Measurements from ENCODE around the gene CDPF1.

DNA sequence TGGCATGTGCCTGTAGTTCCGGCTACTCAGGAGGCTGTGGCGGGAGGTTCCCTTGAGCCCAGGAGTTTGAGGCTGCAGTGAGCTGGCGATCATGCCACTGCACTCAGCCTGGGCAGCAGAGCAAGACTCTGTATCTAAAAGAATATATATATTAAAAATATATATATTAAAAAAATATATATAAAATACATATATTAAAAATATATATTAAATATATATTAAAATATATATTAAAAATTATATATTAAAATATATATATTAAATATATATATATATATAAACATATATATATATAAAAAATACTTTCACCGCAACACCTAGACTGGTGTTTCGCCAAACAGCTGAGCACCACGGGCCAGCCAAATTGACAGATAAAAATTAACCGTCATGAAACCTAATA is 26.5 kb upstream of the CDPF1 start:
- TF ChIP-seq ZSCAN25 (CRISPR knock-in tag; IDR thresholded peaks at IDR 0.05) (no peak), CREB1 (IDR thresholded peaks at IDR 0.05) (no peak), CREB1 (CRISPR knock-in tag; IDR thresholded peaks at IDR 0.05) (no peak), ZNF350 (CRISPR knock-in tag; IDR thresholded peaks at IDR 0.05; ENCODE audit: borderline replicate concordance, low read depth) (no peak), EZH2 (conservative IDR thresholded peaks at IDR 0.05; ENCODE audit: low read depth, low read length) (no peak), SP1 (IDR thresholded peaks at IDR 0.05) (no peak), SP1 (CRISPR knock-in tag; IDR thresholded peaks at IDR 0.05) (no peak), JUN (CRISPR knock-in tag; IDR thresholded peaks at IDR 0.05) (no peak), GTF2F1 (IDR thresholded peaks at IDR 0.05; ENCODE audit: low read length) (no peak), KDM1A (CRISPR knock-in tag; IDR thresholded peaks at IDR 0.05) (no peak), HCFC1 (IDR thresholded peaks at IDR 0.05; ENCODE audit: low read depth, low read length) (no peak), ZC3H4 (CRISPR knock-in tag; IDR thresholded peaks at IDR 0.05; ENCODE audit: borderline replicate concordance) (no peak)
- TF ChIP-seq, protein P1, sequence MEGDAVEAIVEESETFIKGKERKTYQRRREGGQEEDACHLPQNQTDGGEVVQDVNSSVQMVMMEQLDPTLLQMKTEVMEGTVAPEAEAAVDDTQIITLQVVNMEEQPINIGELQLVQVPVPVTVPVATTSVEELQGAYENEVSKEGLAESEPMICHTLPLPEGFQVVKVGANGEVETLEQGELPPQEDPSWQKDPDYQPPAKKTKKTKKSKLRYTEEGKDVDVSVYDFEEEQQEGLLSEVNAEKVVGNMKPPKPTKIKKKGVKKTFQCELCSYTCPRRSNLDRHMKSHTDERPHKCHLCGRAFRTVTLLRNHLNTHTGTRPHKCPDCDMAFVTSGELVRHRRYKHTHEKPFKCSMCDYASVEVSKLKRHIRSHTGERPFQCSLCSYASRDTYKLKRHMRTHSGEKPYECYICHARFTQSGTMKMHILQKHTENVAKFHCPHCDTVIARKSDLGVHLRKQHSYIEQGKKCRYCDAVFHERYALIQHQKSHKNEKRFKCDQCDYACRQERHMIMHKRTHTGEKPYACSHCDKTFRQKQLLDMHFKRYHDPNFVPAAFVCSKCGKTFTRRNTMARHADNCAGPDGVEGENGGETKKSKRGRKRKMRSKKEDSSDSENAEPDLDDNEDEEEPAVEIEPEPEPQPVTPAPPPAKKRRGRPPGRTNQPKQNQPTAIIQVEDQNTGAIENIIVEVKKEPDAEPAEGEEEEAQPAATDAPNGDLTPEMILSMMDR (CRISPR knock-in tag; IDR thresholded peaks at IDR 0.05), result no peak

All from HepG2 (cell line).